K562 (cell line): Measurements from ENCODE around the gene HEBP1.

Source experiments
- CEBPZ ChIP-seq: fragments of 150-350 bp; IDR thresholded peaks from 2 replicates; pipeline ENCODE4 v1.6.1; 2014; ENCODE audit warnings: low read depth, mild to moderate bottlenecking, low read length, borderline replicate concordance
- CTCF ChIP-seq, 3 experiments: IDR thresholded peaks in 2 of 3; conservative IDR thresholded peaks in 1 of 3; 2 replicates each; pipeline ENCODE4 v1.5.1; 2011 to 2012; ENCODE audit warnings: low read length in 3 of 3, mild to moderate bottlenecking in 3 of 3, control low read depth in 2 of 3, improper control_type of control experiment in 1 of 3, inconsistent platforms in 1 of 3, low read depth in 1 of 3, mixed read lengths in 1 of 3, moderate library complexity in 1 of 3; ENCODE audit not compliant: insufficient read depth in 2 of 3
- DLX4 ChIP-seq: fragments of 250-450 bp; sonication (Bioruptor Pico); IDR thresholded peaks from 2 replicates; pipeline ENCODE4 v1.6.1; 2021; ENCODE audit warnings: mild to moderate bottlenecking
- MTA2 ChIP-seq: fragments of 450-650 bp; IDR thresholded peaks from 2 replicates; pipeline ENCODE4 v1.6.1; 2016; ENCODE audit warnings: low read depth
- POLR2A ChIP-seq: fragments of 450-650 bp; conservative IDR thresholded peaks from 2 replicates; pipeline ENCODE4 v1.6.1; 2016
- SNRNP70 ChIP-seq: fragments of 200-400 bp; formaldehyde crosslinking; optimal IDR thresholded peaks from 2 replicates; pipeline ENCODE3; 2017; ENCODE audit warnings: low read depth, low read length
- ZBTB9 ChIP-seq: fragments of 450-650 bp; formaldehyde crosslinking; IDR thresholded peaks from 2 replicates; pipeline ENCODE4 v1.4.0; 2020; ENCODE audit warnings: mild to moderate bottlenecking, moderate library complexity
- ZNF239 ChIP-seq: fragments of 250-450 bp; sonication (Bioruptor Pico); IDR thresholded peaks from 2 replicates; pipeline ENCODE4 v1.4.0; 2020; ENCODE audit warnings: mild to moderate bottlenecking
- TF ChIP-seq, protein P1 (sequence below): sonication (generic); formaldehyde crosslinking; IDR thresholded peaks from 2 replicates; pipeline ENCODE4 v1.9.0; 2022; ENCODE audit warnings: mild to moderate bottlenecking, missing genetic modification reagents

DNA sequence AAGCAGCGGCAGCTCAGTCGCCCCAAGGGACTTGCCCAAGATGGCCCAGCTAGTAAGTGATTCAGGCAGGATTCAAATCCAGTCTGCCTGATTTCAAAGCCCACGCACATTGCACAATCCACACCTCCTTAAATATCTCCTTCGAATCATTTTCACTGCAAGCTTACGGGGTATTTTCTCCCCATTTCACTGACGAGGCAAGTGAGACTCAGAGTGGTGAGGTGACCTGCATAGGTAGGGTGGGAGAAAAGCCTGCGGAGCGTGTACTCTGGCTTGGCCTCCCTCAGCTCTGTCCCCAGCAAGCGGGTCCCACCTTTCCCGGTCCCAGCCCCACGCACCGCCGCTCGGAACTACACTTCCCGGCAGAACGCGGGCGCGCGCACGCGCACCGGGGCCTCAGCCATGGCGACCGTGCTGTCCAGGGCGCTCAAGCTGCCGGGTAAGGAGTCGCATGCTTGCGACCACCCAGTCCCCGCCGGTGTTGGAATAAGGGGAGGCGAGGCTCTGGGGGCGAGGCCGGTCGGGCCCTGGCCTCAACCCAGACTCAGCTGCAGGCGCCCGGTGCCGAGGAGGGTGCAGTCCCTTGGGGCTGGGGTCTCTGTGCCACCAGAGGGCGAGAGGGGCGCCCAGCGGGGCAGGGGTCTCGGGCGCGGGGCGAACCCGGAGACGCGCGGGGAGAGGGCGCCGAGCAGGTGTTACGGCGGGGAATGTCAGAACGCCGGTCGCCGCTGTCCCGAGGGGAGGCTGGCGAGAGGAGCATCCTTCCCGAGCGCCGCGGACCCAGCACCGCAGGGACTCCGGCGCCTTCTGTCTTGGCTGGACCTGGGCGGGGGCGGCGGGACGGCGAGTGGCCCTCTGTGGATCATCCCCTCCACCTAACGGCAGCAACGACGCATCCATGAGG, 44.2 kb upstream of the HEBP1 start, which contains the start of gene FAM234B:
- TF ChIP-seq POLR2A (no peak; the same call in 1 of the 2 replicates), CTCF (IDR thresholded peaks at IDR 0.05 in 2 of 3, conservative IDR thresholded peaks at IDR 0.05 in 1 of 3; ENCODE audit: insufficient read depth in 2 of 3, low read depth in 1 of 3, low read length in 3 of 3) (no peak), DLX4 (CRISPR knock-in tag) (no peak), ZBTB9 (CRISPR knock-in tag) (no peak), CEBPZ (no peak), MTA2 (no peak), ZNF239 (CRISPR knock-in tag) (no peak), SNRNP70 (no peak)
- TF ChIP-seq, protein P1, sequence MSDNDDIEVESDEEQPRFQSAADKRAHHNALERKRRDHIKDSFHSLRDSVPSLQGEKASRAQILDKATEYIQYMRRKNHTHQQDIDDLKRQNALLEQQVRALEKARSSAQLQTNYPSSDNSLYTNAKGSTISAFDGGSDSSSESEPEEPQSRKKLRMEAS (CRISPR knock-in tag): peak; percentile 25; the same call in 1 of the 2 replicates
